T-helper 22 cell (primary cell): ENCODE data around the gene PLEKHA8.
A peak's percentile ranks its signal among the peaks of the same experiment; 100 is the strongest.
"Not testable (repeated sequence)": the region's sequence is repeated elsewhere in the genome, so short reads cannot be mapped to it uniquely, and the experiment has no call there.

ENCODE experiments used
- DNase-seq: peaks from one replicate; pipeline ENCODE4 v3.0.0-alpha.2; 2020; ENCODE audit warnings: low read depth

Gene PLEKHA8

GRCh38 chr7:30023524-30023923 lies 4.7 kb upstream of the PLEKHA8 start:
- no peak for DNase-seq

GRCh38 chr7:30026229-30027064 lies 1.8 kb upstream of the PLEKHA8 start, which contains the start of gene FKBP14:
Gene FKBP14 (minus strand): TSS chr7:30026702. CDS start chr7:30026508, 194 bp downstream.
- peak; percentile 89 for DNase-seq

- DNase-seq = peak; percentile 25
Observed at GRCh38 chr7:30027065-30027456, 1.2 kb upstream of the PLEKHA8 start.

DNA sequence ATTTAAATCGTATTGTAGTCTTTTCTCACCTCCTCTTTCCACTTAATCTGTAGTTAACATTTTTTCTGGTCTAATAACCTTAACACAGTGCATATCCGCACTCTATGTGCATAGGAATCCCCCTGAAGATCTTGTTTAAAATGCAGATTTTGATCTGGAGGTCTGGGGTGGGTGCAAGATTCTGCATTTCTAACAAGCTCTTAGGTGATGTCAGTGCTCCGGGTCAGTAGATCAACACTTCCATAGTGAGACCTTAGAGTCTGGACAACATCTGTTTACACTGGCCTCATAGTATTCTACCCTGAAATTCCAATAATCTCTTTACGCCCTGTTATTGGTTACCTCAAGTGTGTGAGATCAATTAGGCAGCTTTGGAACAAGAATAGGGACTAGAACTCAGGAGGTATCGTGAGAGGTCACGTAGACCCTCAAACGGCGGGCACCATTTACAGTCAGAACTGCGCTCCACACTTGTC lies 434 bp upstream of the PLEKHA8 start:
- DNase-seq = no peak

- DNase-seq = no peak
Observed at GRCh38 chr7:30028749-30029635, 780 bp downstream of the PLEKHA8 start.

DNA sequence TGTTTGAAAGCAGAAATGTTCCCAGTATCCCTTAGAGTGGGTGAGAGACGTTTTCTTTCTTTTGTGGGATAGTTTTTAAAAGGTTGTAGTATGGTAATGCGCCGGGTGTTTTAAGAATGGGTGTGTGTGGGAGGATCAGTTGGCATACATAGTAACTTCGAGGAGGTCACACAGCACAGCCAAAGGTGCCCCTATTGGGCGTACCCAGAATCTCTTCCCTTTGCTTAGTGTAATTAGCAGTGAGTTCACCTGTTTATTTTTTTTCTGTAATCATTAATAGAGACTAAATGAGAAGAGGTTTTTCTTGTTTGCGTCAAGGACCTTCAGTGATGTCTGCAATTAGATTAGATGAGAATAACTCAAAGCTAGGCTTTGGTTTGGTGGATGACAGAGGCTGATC lies 1.5 kb downstream of the PLEKHA8 start:
- DNase-seq = no peak

DNA sequence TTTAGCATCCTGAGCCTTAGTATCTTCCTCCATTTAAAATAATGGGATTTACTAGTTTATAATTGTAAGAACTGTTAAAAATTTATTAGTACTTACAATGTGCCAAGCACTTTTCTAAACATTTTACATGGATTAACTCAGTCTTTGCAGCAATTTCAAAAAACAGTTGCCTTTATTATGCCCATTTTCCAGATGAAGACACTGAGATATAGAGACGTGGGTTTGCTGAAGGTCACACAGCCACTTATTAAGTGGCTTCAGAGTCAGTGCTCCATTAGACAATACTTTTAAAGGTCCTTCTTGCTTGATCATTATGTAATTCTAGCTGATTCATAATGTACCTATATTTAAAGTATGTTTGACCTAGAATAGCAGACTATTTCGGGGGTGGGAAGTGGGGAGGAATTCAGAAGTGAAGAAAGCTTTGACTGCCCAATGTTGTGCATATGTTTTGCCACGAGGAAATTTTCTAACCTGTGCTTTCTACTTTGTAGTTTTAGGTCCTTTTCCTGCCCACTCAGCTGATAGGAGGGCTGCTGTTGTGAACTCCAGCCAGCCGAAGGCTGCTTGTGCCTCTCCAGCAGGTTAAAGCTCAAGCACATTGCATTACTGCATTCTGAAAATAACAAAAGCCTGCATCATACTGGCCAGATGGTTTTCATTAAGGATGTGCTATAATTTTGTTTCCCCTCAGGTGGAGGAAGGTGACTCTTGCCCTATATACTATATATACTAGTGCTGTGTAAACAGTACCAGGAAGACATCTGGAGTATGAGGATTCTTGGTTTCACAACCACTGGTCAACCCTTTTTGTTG lies 4.3 kb downstream of the PLEKHA8 start:
- no peak for DNase-seq

DNA sequence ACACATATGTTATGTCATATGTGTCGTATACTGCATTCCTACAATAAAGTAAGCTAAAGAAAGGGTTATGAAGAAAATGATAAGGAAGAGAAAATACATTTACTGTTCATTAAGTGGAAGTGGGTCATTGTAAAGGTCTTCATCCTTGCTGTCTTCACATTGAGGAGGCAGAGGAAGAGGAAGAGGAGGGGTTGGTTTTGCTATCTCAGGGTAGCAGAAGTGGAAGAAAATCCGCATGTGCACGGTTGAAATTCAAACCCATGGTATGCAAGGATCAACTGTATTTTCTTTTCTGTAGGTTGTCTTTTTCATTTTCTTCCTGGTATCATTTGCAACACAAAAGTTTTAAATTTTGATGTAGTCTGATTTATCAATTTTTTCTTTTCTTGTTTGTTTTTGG lies 6.3 kb downstream of the PLEKHA8 start:
- no peak for DNase-seq

GRCh38 chr7:30036220-30036619 lies 8.0 kb downstream of the PLEKHA8 start:
- no peak for DNase-seq

DNA sequence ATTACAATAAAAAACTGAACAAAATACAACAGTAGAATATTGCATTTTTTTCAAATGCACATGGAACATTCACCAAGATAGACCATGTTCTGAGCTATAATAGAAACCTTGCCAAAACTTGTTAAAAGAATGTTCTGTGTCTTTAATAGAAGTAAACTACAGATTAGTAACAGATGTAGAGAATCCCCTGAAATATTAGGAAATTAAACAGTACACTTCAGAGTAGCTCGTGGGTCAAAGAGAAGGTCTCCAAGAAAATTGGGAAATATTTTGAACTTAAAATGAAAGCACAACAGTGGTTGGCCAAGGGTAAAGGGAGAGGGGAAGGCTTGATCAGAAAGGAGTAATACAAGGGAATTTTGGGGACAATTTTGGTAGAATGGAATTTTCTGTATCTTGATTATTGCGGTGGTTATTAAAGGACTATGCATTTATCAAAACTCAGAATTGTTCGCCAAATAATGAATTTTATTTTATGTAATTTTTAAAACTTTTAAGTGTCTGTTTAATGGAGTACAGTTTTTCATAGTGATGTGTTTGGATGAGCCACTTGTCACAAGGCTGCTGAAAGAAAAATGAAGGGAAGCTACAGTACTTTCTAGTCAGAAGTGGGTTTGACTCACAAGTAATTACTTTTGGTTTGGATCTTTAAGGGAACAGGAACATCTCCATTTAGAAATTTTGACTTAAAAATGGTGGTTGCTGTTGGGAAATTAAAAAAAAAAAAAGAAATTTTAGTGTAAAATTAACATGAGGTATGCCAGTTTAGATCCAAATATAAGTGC lies 10.2 kb downstream of the PLEKHA8 start:
- DNase-seq = no peak

DNA sequence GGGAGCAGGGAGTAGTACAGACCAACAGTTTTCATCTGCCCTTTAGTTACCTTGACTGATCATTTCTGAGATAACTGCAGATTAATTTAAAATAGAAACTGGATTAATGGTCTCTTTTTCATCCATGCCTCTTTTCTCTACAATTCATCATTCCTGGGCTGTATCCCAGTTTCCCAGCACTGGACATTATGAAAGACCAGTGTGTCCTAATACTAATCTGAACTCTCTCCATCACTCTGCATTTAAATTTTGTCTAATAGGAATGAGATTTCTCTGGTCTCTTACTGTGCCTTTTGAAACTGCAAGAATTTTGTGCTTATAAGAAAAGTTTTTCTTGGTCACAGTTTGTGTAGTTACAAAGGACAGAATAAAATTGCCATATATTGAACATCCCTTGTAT lies 12.7 kb downstream of the PLEKHA8 start:
- no peak for DNase-seq

GRCh38 chr7:30041526-30042269 lies 13.5 kb downstream of the PLEKHA8 start:
- DNase-seq = no peak

DNA sequence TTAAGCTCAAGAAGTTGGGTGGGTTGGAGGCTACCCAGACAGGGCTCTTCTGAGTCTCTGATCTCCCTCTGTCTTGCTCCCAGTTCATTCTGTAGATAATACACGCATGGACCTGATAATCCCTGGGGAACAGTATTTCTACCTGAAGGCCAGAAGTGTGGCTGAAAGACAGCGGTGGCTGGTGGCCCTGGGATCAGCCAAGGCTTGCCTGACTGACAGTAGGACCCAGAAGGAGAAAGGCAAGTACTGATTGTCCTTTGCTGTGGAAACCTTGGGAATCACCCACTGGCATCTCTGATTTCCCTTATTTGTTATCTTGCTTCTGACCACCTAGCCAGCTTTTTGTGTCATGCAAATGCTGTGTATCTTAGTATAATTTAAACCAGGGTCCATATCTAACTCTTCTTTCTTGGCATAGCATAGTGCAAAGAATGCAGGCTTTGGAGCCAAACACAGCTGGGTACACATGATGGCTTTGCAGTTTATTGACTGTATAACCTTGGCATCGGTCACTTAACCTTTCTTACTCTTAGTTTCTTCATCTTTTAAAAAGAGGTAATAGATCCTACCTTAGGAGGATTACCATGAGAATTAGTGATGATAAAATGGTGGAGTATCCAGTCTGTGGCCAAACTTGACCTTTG lies 18.0 kb downstream of the PLEKHA8 start:
- DNase-seq = no peak

GRCh38 chr7:30047124-30047523 lies 18.9 kb downstream of the PLEKHA8 start:
- no peak for DNase-seq

GRCh38 chr7:30048582-30048981 lies 20.4 kb downstream of the PLEKHA8 start:
- DNase-seq = no peak

GRCh38 chr7:30049173-30049572 lies 21.0 kb downstream of the PLEKHA8 start:
- no peak for DNase-seq

GRCh38 chr7:30053068-30053467 lies 24.9 kb downstream of the PLEKHA8 start:
- no peak for DNase-seq

DNA sequence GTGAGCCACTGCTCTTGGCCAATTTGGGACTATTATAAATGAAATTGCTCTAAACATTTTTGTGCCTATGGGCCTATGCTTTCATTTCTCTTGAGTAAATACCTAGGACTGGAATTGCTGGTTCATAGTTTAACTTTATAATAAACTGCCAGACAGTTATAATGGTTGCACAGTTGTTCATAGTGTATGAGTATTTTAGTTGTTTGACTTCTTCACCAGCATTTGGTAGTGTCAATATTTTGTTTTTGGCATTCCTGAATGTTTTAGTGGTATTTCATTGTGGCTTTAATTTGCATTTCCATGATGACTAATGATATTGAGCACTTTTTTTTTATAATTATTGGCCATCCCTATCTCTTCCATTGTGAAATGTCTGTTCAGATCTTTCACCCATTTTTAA lies 29.5 kb downstream of the PLEKHA8 start:
- DNase-seq = no peak

DNA sequence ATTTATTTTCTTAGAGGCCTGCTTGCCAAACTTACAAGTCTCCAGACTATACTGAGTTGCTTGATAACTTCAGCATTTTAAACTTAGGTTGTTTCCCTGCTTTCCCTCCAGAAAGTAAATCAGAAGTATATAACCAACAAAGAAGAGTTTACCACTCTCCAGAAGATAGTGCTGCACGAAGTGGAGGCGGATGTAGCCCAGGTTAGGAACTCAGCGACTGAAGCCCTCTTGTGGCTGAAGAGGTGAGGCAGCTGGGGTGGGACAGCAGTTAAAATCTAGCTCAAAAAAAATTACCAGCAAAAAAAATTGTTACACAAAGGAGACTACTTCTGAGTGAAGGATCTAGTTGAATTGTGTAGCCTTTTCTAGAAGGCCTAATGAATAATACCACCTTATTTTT lies 33.6 kb downstream of the PLEKHA8 start:
- not testable (repeated sequence) for DNase-seq

DNA sequence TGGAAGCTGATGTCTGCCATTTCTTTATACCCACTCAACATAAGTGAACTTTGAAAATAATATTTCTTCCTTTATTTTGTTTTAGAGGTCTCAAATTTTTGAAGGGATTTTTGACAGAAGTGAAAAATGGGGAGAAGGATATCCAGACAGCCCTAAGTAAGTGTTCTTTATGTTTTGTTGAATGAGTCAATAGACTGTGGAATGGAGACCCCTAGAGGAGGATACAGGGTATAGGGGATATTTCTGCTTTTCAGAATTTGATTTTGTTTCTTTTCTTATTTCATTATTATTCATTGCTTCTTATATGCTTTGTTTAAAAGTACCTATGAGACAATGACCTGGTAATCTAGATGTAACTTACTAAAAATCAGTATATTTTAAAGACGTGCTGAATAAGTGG lies 34.4 kb downstream of the PLEKHA8 start:
- DNase-seq = no peak
